HG02642 (cell line): ENCODE results near the gene CYP2F1.

ENCODE experiments used
- ATAC-seq: cut with Tn5 transposase; IDR thresholded peaks from one replicate; pipeline ENCODE4 v1.9.1; 2021; ENCODE audit warnings: mild to moderate bottlenecking; ENCODE audit not compliant: unreplicated experiment, poor library complexity

Gene CYP2F1

DNA sequence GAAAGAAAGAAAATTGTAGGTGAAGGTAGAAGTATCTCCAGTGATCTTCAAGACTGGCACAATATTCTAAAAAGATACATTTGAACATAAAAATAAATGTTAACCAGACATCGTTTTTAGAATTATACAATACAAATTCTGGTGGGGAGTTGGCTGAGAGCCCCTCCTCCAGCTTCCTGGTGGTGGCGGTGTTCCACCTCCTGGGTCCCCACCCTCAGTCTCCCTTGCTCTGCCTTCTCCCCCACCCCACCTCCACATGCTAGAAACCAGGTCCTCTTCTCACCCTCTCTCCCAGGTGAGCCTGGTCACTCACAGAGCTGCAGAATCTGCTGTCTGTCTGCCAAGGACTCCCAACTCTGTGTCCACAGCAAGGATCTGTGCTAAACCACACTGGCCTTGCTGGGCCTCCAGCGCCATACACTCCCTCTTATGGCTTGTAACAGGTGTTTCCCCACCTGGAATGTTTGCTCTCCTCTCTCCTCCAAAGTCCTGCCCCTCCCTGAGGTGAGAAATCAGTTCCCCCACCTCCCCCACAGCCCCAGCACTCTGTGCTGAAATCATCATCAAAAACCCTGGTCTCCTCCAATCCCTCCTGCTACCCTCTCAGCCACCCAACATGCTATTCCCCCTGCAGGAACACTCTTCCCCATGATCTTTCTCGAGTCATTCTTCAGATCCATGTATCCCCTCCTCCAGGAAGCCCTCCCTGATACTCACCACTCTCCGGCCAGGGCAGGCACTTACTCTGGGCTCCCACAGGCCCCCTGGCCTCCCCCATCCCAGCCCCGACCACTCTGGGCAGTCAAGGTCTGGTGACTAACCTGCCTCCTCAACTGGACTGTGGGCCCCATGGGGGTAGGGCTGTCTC lies 58.3 kb downstream of the CYP2F1 start:
- no peak for ATAC-seq

- no peak for ATAC-seq
These were observed 60.2 kb downstream of the CYP2F1 start for GRCh38 chr19:41174297-41174928.

GRCh38 chr19:41175801-41176777 lies 61.9 kb downstream of the CYP2F1 start:
- no peak for ATAC-seq
